ENCODE measurements around the gene CELF5. TPM values are rescaled to one million over a fixed set of nuclear protein-coding genes. Genes with fewer than 3 reads are reported as not detected.

Gene CELF5
- total and polyA plus RNA-seq, 2 experiments from 2014 or later, result 5.6 to 10.6 TPM

GRCh38 chr19:3249408-3249807 lies 24.9 kb downstream of the CELF5 start:
- Histone ChIP-seq H3F3A (replicated peaks; ENCODE audit: low read depth) (peaks cover 3% of the 10 kb centered on the region; the same call in 1 of the 2 replicates), H3K27me3 (ENCODE audit: insufficient read depth) (no peaks in the 10 kb centered on the region), H3K79me2 (replicated peaks; ENCODE audit: insufficient read depth) (no peaks in the 10 kb centered on the region), H3K4me3 (no peak overlapping the region), H3K27ac (ENCODE audit: low read depth) (no peak overlapping the region), H3K36me3 (ENCODE audit: insufficient read depth) (no peaks in the 10 kb centered on the region), H3K4me1 (ENCODE audit: insufficient read depth) (no peaks in the 10 kb centered on the region; the same call in 1 of the 2 replicates), H2AFZ (no peak overlapping the region), H3K4me2 (no peak overlapping the region), H3K9me2 (ENCODE audit: insufficient read depth) (no peaks in the 10 kb centered on the region), H4K20me1 (replicated peaks; ENCODE audit: insufficient read depth) (no peaks in the 10 kb centered on the region)
- peaks cover 27% of the 10 kb centered on the region for H3K36me3 Mint-ChIP-seq (ENCODE audit: low read depth)
- H3K4me1 Mint-ChIP-seq, result peaks cover 2% of the 10 kb centered on the region; the same call in 1 of the 3 replicates
- H3K27ac Mint-ChIP-seq, result no peak overlapping the region
- H3K4me3 Mint-ChIP-seq, result no peak overlapping the region; the same call in 2 of the 3 replicates
- H3K27me3 Mint-ChIP-seq (ENCODE audit: insufficient read depth, low read depth, poor library complexity), result peaks cover 6% of the 10 kb centered on the region
- peaks cover 15% of the 10 kb centered on the region for H3K9me3 Mint-ChIP-seq
- ATAC-seq (peak; percentile 91), DNase-seq (ENCODE audit: low spot score) (peak; percentile 80)
- TF ChIP-seq REST (IDR thresholded peaks at IDR 0.05; ENCODE audit: unreplicated experiment), result no peak
- no peak for TF ChIP-seq ZNF331 (CRISPR knock-in tag; IDR thresholded peaks at IDR 0.05; ENCODE audit: low read depth)
- no peak for TF ChIP-seq ZNF114 (CRISPR knock-in tag; IDR thresholded peaks at IDR 0.05)
- TF ChIP-seq POLR2AphosphoS5 (IDR thresholded peaks at IDR 0.05; ENCODE audit: low read depth), result no peak
- no peak for TF ChIP-seq NANOG (IDR thresholded peaks at IDR 0.05; ENCODE audit: borderline replicate concordance)
- no peak for TF ChIP-seq ZNF462 (CRISPR knock-in tag; IDR thresholded peaks at IDR 0.05)
- no peak for TF ChIP-seq EZH2phosphoT487 (IDR thresholded peaks at IDR 0.05; ENCODE audit: unreplicated experiment)

Measured in GM23338 (cell line).